T-helper 1 cell treated with Interleukin-12 subunit alpha and Interleukin-12 subunit beta and Interleukin-4 antibody, amounts not matched to agents 30 μg/mL and 1 μg/mL, for 36 hours (primary cell): ENCODE results near the gene GAD2.
A peak's percentile ranks its signal among the peaks of the same experiment; 100 is the strongest.
"Not testable (repeated sequence)": the region's sequence is repeated elsewhere in the genome, so short reads cannot be mapped to it uniquely, and the experiment has no call there.

Source experiments
- H3K27ac Mint-ChIP-seq: one replicate; pipeline ENCODE4 v1.8.0; 2021; ENCODE audit warnings: mild to moderate bottlenecking, mixed read lengths
- H3K27me3 Mint-ChIP-seq: one replicate; pipeline ENCODE4 v1.8.0; 2021; ENCODE audit warnings: low read depth, mixed read lengths
- H3K36me3 Mint-ChIP-seq: one replicate; pipeline ENCODE4 v1.8.0; 2021; ENCODE audit warnings: low read depth, mixed read lengths
- H3K4me1 Mint-ChIP-seq: one replicate; pipeline ENCODE4 v1.8.0; 2021; ENCODE audit warnings: low read depth, mixed read lengths
- H3K4me3 Mint-ChIP-seq: one replicate; pipeline ENCODE4 v1.8.0; 2021; ENCODE audit warnings: mild to moderate bottlenecking, moderate library complexity, mixed read lengths
- H3K9me3 Mint-ChIP-seq: one replicate; pipeline ENCODE4 v1.8.0; 2021; ENCODE audit warnings: mixed read lengths

GAD2 gene

GRCh38 chr10:26314265-26315013 lies 97.9 kb downstream of the GAD2 start:
- H3K27me3 Mint-ChIP-seq: peaks cover 9% of the 10 kb centered on the region

GRCh38 chr10:26318672-26319071 lies 102.1 kb downstream of the GAD2 start:
- H3K36me3 Mint-ChIP-seq: no peaks in the 10 kb centered on the region
- H3K9me3 Mint-ChIP-seq: no peaks in the 10 kb centered on the region
- H3K4me3 Mint-ChIP-seq: no peak overlapping the region
- no peak overlapping the region for H3K27ac Mint-ChIP-seq
- H3K4me1 Mint-ChIP-seq: no peaks in the 10 kb centered on the region
- H3K27me3 Mint-ChIP-seq: peaks cover 6% of the 10 kb centered on the region

More at GRCh38 chr10:26314265-26315013, 97.9 kb downstream of the GAD2 start:
- no peaks in the 10 kb centered on the region for H3K9me3 Mint-ChIP-seq
- no peaks in the 10 kb centered on the region for H3K36me3 Mint-ChIP-seq
- H3K4me1 Mint-ChIP-seq: no peaks in the 10 kb centered on the region
- H3K27ac Mint-ChIP-seq: no peak overlapping the region
- H3K4me3 Mint-ChIP-seq: no peak overlapping the region

- no peak overlapping the region for H3K27ac Mint-ChIP-seq
- no peaks in the 10 kb centered on the region for H3K9me3 Mint-ChIP-seq
- no peak overlapping the region for H3K4me3 Mint-ChIP-seq
- no peaks in the 10 kb centered on the region for H3K36me3 Mint-ChIP-seq
- H3K4me1 Mint-ChIP-seq: no peaks in the 10 kb centered on the region
- peaks cover 17% of the 10 kb centered on the region for H3K27me3 Mint-ChIP-seq
Measured at GRCh38 chr10:26323219-26323618, 106.6 kb downstream of the GAD2 start.

- Mint-ChIP-seq H3K27me3 (peaks cover 20% of the 10 kb centered on the region), H3K27ac (no peak overlapping the region), H3K36me3 (no peaks in the 10 kb centered on the region), H3K4me1 (peaks cover 1% of the 10 kb centered on the region), H3K9me3 (no peaks in the 10 kb centered on the region), H3K4me3 (no peak overlapping the region)
Measured at GRCh38 chr10:26326851-26327250, 110.3 kb downstream of the GAD2 start.

DNA sequence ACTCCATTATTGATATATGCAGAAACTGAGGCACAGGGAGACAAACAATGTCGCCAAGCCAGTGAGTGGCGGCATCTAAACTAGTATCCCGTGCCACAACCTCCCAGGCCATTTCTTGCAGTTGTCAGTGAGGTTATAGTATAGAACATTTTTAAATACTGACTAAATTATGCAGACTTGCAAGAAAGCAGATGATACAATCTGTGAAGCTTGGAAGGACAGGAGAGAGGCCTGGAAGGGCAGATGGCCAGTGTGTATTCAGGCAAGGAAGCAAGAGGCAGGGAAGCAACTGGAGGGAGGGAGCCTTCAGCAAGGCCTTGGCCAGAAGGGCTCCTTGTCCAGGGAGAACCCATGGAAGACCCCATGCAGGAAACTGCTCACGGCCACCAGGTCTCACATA lies 111.2 kb downstream of the GAD2 start:
- H3K36me3 Mint-ChIP-seq: no peaks in the 10 kb centered on the region
- no peak overlapping the region for H3K27ac Mint-ChIP-seq
- peaks cover 1% of the 10 kb centered on the region for H3K4me1 Mint-ChIP-seq
- peaks cover 19% of the 10 kb centered on the region for H3K27me3 Mint-ChIP-seq
- no peak overlapping the region for H3K4me3 Mint-ChIP-seq
- no peaks in the 10 kb centered on the region for H3K9me3 Mint-ChIP-seq

DNA sequence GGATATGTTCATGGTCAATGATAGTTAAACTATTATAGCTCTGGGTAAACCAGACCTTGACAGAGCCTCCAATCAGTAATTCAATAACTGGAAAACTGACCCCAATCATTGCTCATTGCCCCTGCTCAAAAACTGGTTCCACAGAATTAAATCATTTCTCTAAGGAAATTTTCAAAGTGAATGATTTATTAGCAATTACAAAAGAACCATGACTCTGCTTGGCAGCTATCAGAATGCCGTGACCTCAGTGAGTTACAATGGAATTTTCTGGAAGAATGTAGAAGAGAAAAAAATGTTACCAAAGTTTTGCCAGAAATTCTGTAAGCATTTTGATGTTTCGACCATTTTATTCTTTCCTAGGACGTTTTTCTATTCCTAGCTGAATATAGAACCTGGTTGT lies 114.8 kb downstream of the GAD2 start:
- no peak overlapping the region for H3K4me3 Mint-ChIP-seq
- peaks cover 7% of the 10 kb centered on the region for H3K9me3 Mint-ChIP-seq
- H3K4me1 Mint-ChIP-seq: peaks cover 6% of the 10 kb centered on the region
- no peak overlapping the region for H3K27ac Mint-ChIP-seq
- peaks cover 3% of the 10 kb centered on the region for H3K36me3 Mint-ChIP-seq
- H3K27me3 Mint-ChIP-seq: peaks cover 22% of the 10 kb centered on the region

- Mint-ChIP-seq H3K9me3 (peaks cover 7% of the 10 kb centered on the region), H3K4me1 (peaks cover 6% of the 10 kb centered on the region), H3K4me3 (no peak overlapping the region), H3K36me3 (peaks cover 3% of the 10 kb centered on the region), H3K27ac (no peak overlapping the region), H3K27me3 (peaks cover 12% of the 10 kb centered on the region)
Measured at GRCh38 chr10:26334232-26334931, 117.8 kb downstream of the GAD2 start.

DNA sequence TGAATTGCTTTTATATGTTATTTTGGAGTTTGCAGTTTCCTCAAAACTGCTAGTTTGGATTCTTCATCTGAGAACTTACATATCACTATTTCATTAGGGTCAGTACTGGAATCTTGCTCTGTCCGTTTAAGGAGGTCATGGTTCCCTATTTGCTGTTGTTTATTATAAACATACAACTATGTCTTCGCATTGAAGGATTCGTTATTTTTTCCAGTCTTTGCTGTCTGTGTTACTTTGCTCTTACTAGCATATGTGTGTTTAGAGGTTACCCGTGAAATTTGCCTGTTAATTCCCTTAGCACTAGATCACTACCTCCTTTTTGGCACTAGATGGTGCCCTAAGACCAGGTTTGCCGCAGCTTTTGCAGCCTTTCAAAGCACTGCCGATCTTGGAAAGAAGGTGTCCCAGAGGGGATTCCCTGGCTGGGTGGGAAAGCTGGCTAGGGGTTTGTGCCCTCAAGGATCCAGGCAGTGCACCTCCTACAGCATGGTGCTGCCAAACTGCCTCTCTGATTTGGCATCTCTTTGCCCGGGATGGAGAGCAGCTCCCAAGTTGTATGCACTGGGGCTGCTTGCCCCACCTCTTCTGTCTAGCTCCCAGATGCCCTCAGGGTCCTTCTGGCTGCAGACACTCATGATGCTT lies 118.5 kb downstream of the GAD2 start:
- Mint-ChIP-seq H3K36me3 (peaks cover 3% of the 10 kb centered on the region), H3K4me3 (peak overlapping the region; percentile 79), H3K4me1 (peaks cover 4% of the 10 kb centered on the region), H3K27ac (peak overlapping the region; percentile 68), H3K27me3 (peaks cover 7% of the 10 kb centered on the region), H3K9me3 (peaks cover 7% of the 10 kb centered on the region)

GRCh38 chr10:26335574-26336093 lies 119.1 kb downstream of the GAD2 start:
- Mint-ChIP-seq H3K4me1 (peaks cover 4% of the 10 kb centered on the region), H3K4me3 (peak overlapping the region; percentile 79), H3K27ac (peak overlapping the region; percentile 68)

GRCh38 chr10:26336979-26337378 lies 120.4 kb downstream of the GAD2 start:
- H3K4me3 Mint-ChIP-seq: no peak overlapping the region
- H3K27ac Mint-ChIP-seq: no peak overlapping the region
- H3K27me3 Mint-ChIP-seq: peaks cover 7% of the 10 kb centered on the region
- H3K9me3 Mint-ChIP-seq: peaks cover 13% of the 10 kb centered on the region
- peaks cover 8% of the 10 kb centered on the region for H3K4me1 Mint-ChIP-seq
- H3K36me3 Mint-ChIP-seq: peaks cover 3% of the 10 kb centered on the region

More at GRCh38 chr10:26335574-26336093, 119.1 kb downstream of the GAD2 start:
- Mint-ChIP-seq H3K27me3 (peaks cover 7% of the 10 kb centered on the region), H3K36me3 (peaks cover 3% of the 10 kb centered on the region), H3K9me3 (peaks cover 7% of the 10 kb centered on the region)

GRCh38 chr10:26341701-26342100 lies 125.1 kb downstream of the GAD2 start:
- H3K27me3 Mint-ChIP-seq: peaks cover 8% of the 10 kb centered on the region
- H3K4me3 Mint-ChIP-seq: no peak overlapping the region
- H3K9me3 Mint-ChIP-seq: peaks cover 6% of the 10 kb centered on the region
- H3K27ac Mint-ChIP-seq: peak overlapping the region; percentile 56
- peaks cover 4% of the 10 kb centered on the region for H3K4me1 Mint-ChIP-seq
- H3K36me3 Mint-ChIP-seq: no peaks in the 10 kb centered on the region

- not testable (repeated sequence) for H3K27me3 Mint-ChIP-seq, H3K4me3 Mint-ChIP-seq, H3K4me1 Mint-ChIP-seq, H3K27ac Mint-ChIP-seq, H3K36me3 Mint-ChIP-seq, H3K9me3 Mint-ChIP-seq
Measured at GRCh38 chr10:26348821-26349417, 132.3 kb downstream of the GAD2 start.
